Right renal cortex interstitium (tissue), 3 donors: ENCODE results near the gene EFNB1. TPM values are rescaled to one million over a fixed set of nuclear protein-coding genes. Genes with fewer than 3 reads are reported as not detected.

Source experiments
- DNase-seq, 3 donors: peaks; one replicate each; pipeline ENCODE4 v3.0.0-alpha.2; 2013; ENCODE audit warnings: low read depth in 3 of 3, low spot score in 2 of 3
- polyA plus RNA-seq, 3 donors: library from polyadenylated mRNA; unstranded; fragments of 120-200 nt; gene quantifications; one replicate each; pipeline ENCODE4 v1.2.1, GENCODE V29; 2013; ENCODE audit not compliant: insufficient read length in 3 of 3

The EFNB1 gene
- polyA plus RNA-seq, 3 donors = 90.9 to 104 (median 103) TPM

DNA sequence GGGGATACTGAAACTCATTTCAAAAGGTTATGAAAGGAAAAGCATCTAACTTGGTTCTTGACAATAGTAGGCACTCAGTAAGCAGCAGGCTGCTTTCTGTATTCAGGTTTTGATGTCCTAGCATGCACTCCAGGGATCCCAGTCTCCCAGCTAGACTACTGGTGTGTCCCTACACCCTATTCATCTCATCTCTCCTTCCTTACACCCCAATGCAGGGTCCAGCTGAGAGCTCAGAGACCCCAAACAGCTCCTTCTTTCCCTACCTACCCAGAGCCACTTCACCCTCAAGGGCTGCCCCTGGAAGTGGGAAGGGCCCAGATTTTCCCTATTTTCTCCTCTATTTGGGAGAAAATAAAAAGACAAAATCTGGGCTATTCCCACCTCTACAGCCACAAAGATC, 1.6 kb upstream of the EFNB1 start:
- no peak for DNase-seq

DNA sequence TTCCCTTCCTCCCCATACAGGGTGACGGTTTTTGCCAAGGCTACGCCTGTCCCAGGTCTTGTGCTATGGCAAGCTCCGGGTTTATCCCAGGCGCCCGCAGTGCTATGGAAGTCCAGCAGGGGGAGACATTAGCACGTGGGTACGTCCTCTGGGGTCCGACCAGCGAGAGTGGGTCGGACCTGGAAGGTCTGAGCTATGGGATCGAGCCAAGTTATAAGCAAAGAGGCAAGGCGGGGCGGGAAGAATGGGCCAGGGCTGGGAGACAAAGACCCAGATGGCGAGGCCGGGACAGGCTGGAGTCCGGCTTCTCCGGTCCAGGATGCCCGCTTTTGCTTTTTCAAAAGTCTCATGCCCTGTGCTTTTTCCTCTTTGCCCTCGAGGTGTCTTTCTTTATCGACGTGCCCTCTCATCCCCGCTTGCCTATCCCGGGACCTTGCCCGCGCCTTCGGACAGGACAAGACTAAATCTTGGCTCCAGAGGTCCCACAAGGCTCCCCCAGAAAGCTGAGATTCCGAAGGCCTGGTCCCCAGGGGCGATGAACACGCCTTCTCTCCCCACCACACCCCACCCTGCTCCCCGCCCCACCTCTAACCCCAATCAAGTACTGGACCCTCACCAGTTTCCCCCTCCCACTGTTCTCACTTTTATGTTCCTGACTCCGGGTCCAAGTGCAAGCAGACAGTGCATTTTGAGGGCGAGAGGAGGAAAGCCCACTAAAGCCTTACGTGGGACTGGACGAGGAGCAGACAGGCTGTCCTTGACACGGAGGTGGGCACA, 785 bp upstream of the EFNB1 start:
- peak; percentile 63 to 66 (median 63) for DNase-seq

DNA sequence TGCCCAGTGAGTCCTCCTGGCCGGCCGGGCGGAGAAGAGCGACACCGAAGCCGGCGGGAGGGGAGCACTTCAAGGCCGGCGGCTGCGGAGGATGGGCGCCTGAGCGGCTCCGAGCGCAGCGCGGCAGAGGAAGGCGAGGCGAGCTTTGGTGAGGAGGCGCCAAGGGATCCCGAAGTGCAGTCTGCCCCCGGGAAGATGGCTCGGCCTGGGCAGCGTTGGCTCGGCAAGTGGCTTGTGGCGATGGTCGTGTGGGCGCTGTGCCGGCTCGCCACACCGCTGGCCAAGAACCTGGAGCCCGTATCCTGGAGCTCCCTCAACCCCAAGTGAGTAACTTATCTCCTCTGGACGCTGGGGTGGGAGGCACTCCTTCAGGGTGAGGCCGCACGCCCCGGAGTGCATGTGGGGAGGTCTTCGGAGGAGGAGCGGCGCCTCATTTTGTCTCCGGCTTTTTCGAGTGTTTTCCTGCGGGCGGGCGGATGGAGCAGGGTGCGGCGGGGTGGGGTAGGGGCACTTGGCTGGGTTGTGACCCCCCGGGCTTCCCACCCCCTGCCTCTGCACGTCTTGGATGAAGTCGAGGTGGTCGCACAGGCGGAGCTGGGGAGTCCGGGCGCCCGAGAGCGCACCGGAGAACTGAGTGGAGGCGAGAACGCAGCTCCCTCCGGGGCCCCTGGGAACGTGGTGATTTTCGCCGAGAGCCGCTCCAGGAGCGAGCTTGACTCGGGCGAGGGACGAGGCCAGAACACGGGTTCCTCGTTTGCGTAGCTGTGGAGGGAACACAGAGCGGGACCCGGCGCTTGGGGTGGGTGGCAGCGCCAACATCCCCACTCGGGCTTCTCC, 979 bp downstream of the EFNB1 start:
- DNase-seq = no peak

DNA sequence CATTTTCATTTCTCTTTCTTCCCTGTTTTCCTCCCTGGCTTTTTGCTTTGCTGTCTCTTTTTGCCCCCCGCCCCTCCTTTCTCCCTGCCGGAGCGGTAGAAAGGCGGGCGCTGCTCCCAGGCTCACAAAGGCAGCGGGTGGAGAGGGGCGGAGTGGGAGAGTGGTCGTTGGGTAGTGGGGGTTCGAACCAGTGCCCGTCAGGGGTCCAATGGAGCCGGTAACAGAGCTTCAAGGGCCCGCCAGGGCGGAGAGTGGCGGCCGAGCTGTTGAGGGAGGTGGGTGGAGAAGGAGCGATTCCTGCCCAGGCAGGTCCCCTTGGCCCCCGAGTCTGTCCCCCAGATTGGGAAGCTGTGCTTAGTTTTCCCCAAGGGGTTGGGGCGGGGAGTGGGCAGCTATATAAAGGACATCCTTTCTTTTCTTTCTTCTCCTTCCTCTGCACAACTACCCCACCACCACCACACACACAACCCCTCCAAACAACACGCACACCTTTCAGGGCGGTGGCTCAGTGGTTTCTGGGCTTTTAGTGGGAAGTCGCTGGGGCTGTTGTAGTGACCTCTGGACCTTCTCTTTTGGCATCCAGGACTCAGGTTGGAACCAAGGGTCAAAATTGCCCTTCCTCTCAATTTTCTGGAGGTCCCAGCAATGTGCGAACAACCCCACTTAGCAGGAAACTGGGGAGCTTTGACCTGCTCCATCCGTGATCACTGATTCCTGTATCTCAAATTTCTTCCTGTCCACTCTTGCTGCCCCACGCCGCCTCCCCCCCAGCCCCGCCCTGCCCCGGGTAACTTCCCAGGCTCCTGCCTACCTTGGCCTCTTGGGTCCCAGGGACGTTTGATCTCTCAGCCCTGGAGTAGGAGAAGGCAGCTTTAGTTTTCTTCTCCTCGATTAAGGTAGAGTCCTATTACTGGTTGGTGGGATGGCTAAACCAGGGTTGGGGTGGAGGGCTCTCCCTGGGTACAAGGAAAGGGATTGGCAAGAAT, 1.9 kb downstream of the EFNB1 start:
- no peak for DNase-seq

DNA sequence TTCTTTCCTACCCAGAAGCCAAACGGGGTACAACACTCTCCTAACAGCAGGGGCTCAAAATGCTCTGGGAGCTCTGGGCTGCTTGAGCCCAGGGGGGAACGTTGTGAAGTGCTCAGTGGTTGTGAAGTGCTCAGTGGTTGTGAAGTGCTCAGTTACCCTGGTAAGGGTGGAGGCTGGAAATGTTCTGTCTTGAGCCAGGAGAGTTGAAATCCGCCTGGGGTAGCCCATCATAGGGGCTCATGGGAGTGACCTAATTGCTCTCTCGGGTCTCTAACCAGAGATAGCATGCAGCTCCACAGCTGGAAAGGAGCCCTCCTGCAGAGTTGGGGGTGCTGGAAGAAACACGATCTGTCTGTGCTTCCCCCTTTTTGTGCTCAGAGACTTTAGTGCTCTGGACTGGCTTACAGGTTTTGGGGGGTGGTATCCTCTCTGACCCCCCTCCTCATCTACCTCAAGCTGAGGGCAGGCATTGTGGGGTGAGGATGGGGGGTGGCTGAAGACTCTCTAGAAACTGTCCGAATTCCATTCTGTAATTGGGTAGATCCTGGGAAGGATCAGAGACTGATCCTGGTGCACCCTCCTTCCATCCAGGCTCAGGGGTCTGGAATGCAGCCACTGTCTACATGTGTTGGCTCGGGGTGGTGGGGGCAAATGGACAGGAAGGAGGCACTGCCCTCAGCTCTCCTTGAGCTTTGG, 2.7 kb downstream of the EFNB1 start:
- DNase-seq = no peak

DNA sequence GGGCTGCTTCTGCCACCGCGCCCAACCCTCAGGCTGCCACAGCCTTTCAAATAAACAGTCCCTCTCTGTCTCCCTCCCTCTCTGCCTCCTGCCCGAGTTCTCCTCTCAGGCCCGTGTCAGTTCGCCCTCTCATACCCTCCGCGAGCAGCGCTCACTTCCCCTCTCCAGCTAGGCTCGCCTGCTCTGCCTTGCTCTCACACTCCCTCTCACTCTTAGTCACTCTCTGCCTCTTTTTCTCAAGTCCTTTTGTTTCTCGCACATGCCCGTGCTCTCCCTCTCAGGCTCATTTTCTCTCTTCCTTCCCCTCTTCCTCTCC, 3.2 kb downstream of the EFNB1 start:
- no peak for DNase-seq

DNA sequence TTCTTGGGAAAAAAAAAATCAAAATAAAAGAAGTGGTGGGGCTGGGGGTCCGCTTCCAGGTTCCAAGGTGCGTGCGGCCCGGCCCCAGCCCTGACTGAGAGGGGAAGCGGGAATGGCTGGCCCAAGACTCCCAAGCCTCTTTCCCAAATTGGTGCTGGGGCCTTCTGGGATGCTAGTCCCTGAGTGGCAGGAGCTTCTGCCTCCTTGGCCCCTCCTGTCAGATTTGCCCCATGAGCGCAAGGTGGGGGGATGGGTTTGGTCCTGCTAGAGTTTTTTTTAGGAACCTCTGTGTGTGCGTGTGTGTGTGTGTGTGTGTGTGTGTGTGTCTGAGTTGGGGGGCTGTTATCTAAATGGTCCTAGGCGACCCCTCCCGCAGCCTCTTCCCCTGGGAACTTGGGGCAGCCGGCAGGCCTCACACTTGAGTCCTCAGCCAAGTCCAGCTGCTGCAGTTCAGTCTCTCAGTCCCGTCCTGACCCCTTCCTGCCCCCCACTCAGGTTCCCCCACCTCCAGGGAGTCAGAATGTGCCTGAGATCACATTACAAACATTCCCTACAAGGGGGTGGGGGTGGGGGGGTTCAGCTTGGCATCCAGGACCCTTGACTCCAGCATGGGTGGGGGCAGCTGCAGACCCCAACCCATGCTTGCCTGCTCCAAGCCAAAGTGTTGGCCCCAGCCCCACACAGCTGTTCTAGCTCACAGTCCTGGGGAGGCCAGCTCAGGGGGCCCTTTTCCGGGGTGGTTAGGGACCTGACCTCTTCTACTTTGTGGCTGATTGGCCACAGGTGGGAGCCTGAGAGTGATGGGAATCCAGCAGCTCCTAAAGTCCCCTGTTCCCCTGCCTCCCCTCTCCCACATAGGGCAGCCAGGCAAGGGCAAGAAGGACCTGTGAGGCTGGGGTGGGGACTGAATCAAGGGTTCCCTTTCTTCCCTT, 4.0 kb downstream of the EFNB1 start:
- no peak for DNase-seq

DNA sequence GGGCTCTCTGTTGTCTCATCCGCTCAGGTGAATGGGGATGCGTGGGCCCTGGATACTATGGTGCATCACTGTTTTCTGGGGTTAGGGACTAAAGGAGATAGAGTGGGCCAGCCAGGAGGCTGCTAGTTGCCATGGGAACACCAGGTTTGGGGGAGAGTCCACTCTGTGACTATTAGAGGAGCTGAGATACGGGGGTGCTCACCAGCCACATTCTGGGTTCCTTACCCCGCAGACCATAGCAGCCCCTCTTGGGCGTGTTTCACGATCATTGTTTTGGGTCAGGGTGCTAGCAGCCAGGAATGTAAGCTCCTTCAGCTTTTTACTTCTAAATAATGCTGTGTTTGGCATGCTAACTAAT, 4.6 kb downstream of the EFNB1 start:
- no peak for DNase-seq

DNA sequence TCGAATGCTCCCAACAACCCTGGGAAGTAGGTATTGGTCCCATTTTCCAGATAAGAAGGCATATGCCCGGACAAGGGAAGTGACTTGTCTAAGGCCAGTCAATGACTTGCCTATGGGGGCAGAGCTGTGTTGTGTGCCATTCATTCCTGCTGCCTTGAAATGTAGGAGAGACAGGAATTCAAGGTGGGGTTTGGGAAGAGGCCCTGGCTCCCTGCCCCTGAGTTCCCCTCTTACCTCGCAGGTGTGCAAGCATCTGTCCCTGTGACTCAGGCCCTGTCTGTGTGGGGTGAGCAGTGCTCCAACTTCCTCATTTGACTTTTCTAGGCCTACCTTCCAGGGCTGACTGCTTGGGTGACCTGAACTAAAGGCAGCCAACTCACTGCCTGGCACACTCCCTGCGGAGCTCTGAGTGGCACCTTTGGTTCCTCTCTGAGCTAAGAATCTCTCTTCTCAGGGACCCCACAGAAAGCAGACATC, 5.1 kb downstream of the EFNB1 start:
- no peak for DNase-seq

DNA sequence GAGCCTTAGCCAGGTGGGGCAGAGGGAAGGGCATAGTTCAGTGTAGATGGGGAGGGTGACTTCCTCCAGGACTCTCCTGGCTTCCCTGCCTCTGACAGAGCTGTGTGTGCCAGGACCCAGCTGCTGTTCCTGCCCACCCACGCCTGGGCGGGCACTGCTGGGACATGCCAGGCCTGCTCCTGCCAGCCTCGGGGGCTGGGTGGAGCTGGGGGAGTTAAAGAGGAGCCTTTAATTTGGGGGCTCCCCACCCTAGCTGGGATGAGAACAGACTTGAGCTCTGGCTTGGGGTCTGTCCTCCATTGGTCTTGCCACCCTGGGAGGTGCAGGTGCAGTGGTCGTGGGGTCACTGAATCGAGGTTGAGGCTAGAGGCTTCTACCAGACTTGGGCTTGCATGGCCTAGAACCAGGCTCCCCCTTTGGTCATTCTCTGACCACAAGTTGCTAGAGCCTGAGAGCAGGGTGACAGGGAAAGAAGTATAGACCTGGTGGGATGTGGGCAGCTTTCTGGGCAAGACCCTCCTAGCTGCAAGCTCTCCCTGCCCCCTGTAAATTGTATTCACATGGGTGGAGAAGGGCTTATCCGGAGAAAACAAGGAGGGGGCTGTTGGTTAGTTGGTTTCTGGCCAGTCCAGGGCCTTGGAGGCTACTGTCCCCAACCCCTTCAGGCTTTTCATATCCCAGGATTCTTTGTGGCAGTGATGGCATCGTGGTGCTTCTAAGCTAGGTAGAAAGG, 5.7 kb downstream of the EFNB1 start:
- no peak for DNase-seq

DNA sequence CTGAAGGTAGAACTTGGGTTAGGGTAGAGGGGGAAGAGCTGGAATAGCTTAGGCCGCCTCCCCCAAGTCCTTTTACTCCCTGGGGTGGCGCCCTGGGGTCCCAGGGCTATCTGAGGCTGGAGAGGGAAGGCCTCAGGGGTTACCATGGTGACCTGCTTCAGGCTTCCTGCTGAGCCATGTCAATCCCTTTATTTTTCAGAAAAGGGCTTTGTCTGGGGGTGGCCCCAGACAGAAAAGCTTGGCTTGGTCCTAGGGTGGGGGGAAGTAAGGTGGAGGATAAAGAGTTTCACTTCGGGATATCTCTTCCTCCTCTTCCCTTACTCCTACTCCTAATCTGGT, 6.3 kb downstream of the EFNB1 start:
- no peak for DNase-seq

DNA sequence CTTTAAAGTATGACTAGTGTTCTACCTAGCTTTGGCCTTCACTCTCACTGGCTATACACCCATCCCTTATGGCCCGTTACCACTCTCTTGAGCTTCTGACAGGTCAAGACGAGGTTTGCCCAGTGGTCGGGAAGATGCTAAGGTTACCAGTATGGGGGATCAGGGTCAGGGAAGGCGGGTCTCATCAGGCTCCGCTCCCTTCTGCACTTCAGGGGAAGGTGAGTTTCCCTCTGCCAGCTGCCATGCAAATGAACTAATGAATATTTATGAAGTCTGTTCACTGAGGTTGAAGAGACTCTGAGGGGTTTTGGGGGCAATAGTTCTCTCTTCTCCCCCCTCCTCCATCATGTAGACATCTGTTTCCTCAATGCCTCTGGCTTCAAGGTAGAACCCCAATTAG, 6.6 kb downstream of the EFNB1 start:
- no peak for DNase-seq

DNA sequence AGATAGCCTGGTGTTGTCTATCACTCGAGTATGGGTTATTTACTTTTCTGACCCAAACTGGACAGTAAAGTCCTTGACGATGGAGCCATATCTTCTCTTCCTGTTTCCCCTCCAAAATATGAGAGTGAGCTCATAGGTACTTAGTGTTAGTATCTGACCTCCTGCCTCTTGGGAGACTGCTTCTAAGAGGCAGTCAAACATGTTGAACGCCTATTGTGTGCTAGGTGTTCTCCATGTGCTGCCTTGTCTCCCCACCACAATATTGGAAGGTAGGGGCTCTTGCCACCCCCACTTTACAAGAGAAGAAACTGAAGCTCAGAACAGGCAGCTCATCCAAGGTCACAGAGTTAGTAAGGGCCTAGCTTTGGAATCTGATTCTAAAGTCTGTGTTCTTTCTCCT, 8.3 kb downstream of the EFNB1 start:
- no peak for DNase-seq

DNA sequence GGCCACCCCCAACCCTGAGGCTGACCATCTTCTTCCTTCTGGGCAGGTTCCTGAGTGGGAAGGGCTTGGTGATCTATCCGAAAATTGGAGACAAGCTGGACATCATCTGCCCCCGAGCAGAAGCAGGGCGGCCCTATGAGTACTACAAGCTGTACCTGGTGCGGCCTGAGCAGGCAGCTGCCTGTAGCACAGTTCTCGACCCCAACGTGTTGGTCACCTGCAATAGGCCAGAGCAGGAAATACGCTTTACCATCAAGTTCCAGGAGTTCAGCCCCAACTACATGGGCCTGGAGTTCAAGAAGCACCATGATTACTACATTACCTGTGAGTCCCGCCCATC, 9.7 kb downstream of the EFNB1 start:
- DNase-seq = no peak

DNA sequence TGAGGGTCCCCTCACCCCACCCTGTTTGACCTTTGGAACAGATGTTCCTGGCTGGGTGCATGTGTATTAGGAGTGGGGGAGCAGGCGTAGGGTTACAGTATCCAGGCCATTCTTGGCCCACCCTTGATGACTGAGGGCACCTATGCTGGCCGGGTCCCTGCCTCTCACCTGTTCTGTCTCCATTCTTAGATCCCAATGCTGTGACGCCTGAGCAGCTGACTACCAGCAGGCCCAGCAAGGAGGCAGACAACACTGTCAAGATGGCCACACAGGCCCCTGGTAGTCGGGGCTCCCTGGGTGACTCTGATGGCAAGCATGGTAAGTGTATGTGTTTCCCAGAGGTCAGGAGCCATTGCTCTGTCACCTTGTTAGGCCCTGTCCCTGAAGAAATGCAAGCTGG, 10.9 kb downstream of the EFNB1 start:
- no peak for DNase-seq

DNA sequence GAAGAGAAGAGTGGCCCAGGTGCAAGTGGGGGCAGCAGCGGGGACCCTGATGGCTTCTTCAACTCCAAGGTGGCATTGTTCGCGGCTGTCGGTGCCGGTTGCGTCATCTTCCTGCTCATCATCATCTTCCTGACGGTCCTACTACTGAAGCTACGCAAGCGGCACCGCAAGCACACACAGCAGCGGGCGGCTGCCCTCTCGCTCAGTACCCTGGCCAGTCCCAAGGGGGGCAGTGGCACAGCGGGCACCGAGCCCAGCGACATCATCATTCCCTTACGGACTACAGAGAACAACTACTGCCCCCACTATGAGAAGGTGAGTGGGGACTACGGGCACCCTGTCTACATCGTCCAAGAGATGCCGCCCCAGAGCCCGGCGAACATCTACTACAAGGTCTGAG, 11.4 kb downstream of the EFNB1 start:
- no peak for DNase-seq

DNA sequence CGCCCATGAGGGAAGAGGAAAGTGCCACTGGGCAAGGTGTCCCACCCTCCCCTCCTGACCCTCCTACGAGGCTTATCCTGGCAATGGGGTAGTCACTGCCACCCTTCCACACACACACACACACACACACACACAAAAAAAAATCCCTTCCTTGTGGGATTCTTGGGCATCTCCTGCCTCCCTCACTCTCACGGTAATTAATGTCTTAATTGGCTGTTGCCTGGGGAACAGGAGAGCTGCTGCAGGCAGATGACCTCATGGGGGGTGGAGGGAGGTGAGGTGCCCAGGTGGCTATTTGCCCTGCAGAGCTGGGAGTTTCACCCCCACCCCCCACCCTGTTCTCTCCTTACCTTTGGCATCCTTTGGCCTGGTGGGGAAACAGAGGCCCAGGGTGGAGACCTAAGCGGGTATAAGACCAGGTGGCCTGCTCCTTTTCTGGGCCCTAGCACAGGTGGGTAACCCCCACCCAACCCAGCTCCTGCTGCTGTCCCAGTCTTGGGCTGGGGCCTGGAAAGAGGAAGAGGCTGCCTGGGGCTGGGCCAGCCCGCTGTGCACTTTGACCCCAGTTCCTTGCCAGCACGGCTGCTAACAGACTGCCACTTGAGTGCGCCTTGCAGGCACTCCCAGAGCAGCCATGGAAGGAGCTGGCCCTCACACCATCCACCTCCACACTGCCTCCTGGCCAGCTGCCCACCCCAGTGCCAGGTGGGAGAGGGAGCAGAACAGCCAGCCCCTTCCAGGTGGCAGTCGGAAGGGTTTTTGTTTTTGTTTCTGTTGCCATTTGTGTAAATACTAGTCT, 12.6 kb downstream of the EFNB1 start:
- DNase-seq = no peak

DNA sequence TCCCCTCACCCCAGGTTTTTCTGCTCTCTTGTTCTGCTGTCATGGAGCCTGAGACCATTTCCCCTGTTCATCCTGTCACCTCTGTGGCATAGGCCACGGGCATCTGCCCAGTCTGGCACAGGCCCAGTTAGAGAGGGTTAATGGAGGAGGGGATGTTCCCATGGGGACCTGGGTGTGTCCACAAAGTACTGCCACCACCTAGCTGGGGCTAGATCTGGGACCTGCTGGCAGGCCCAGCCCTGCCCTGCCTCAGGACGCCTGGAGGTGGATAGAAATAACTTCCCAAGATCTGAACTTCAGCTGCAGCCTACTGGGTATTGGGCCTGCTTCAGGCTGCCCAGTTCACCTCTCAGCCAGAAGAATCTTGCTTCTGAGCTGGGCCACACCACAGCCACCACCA, 13.5 kb downstream of the EFNB1 start:
- DNase-seq = no peak
